Activated CD4-positive, alpha-beta T cell treated with anti-CD3 and anti-CD28 coated beads, Interleukin-2, amount 50 U/mL, for 24 hours (primary cell): ENCODE results near the gene PDE5A.

Source experiments
- DNase-seq, 2 donors: peaks; one replicate each; pipeline ENCODE4 v3.0.0-alpha.2; 2020; ENCODE audit warnings: low read depth in 1 of 2, low spot score in 1 of 2

Gene PDE5A

DNA sequence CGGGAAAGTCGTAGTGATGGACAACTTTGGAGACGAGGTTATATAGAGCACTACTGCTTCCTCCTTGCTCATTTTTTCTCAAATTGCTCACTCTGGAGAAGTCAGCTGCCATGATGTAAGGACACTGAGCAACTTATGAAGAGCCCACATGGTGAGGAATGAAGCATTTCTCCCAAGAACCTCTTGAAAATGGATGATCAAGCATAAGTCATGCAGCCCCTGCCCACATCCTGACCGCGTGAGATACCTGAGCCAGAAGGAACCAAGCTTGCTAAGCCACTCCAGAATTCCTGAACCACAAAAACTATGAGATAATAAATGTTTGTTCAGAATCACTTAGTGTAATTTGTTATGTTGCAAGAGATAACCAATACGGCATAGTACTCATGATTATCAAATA is 42.8 kb downstream of the PDE5A start:
- no peak for DNase-seq

GRCh38 chr4:119581190-119581873 is 47.3 kb downstream of the PDE5A start:
- no peak for DNase-seq

DNA sequence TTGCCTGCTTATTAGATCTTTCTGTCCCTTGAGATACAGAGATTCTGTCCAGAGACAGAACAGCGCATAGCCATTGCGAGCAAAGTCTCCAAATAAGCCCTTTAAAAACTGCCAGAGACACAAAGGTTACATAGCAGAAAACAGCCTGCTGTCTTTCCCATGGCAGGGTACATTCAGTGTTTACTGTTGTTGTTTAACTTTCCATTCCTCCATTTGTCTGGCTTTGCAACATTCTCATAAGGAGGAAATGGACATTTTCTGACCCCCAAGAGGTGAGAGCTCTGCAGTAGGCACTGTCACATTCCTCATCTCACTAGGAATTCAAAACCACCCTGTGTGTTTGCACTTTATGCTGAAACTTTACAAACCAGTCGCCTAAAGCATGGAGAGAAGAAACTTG is 48.3 kb downstream of the PDE5A start:
- no peak for DNase-seq

GRCh38 chr4:119579823-119580222 is 48.8 kb downstream of the PDE5A start:
- DNase-seq = no peak

GRCh38 chr4:119570401-119570800 is 58.2 kb downstream of the PDE5A start:
- DNase-seq = no peak

DNA sequence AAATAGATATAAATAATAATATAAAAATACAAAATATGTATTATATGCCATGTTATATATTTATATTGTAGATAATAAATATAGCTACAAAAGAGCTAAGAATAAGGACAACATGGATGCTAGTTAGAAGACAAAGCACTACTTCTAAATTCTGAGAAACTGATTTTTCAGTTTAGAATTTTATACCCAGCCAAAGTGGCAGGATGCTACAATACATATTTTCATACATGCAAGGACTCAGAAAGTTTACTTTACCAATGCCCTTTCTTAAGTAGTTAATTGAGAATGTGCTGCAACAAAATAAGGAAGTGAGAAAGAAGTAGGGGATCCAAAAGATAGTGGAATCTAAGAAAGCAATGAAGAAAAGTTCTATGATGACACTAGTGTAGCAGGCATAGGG is 64.5 kb downstream of the PDE5A start:
- no peak for DNase-seq

DNA sequence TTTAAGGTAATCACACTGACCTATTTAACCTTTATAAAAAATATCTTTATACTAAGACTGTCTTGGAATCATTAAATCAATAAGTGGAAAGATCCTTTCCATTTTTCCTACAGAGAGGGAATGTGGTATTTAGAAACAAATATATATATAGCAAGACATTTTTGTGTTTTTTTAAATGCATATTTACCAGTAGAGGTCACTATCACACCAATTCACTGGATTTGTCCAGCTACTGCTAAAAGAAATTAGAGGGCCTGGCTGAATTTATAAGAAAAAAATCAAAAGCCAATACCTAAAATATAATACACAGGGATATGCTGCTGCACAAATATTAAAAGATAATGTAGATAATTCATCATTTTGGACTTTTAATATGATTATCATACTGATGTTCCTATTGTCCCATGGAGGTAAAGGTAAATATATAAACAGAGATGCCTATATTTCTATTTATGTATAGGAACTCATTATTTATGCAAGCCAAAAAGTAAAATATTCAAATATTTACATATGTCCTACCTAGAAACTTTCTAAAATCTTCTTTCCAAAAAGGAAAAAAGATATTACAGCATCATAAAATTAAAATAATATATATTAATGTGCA is 69.5 kb downstream of the PDE5A start:
- no peak for DNase-seq

DNA sequence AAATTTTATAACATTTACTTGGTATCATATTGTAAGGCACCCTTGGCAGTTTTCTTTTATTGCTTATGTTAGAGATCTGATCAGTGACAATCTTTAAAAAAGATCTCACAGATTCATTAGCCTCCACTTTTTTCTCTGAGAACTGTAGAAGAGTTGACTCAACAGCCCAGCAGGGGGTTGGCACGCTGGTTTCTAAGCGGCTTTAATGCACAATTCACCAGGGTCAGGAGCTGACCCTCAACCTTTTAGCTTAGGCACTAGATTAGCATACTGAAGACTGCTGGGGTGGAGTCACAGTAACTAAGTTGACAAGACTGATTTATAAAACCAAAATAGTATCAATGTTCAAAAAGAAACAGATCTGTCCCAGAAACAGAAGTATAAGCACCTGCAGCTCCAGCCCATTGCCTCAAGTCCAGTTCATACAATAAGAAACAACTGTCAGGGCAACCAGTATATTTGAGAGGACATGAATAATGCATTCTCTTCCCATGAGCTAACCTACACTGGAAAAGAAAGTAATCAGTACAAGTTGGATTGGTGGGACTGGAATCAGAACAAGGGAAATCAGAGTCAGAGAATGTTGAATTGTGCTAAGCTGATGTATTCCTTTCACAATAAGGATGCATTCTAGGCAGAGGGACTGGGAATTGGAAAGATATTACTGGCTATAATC is 77.6 kb downstream of the PDE5A start:
- no peak for DNase-seq

DNA sequence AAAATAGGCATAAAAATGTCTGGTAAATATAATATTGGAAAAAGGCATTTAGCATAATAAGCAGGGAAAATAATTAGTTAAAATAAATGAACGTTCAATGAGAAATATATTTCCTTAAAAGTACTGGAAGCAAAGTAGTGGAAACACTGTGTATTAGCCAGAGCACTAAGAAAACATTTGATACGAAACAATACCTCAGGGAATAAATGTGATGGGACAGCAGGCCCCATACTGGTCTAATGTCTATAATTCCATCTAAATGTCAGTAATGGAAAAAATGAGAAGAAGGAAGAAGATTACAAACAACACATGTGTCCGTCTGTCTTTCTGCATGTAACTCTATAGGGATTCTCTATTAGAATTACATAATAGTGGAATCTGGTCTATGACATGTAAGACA is 79.0 kb downstream of the PDE5A start:
- no peak for DNase-seq

DNA sequence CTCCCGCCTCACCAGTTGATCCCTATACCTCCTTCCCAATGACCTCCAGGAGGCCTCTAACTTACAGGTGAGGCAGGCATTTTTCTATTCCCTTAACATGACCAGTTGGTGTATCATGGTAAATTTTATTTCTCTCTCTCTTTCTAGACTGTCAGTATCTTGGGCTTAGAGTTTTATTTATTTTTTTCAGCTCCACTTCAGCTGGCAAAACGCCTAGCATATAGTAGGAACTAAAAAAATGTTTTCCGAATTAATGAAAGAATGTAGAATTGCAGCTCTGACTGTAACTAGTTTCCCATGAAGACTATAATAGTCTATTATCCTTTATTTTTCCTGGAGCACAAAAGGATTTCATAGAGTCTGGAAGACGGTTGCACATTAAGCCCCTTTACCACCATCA is 84.8 kb downstream of the PDE5A start:
- DNase-seq = no peak

- no peak for DNase-seq
These were observed 85.4 kb downstream of the PDE5A start for GRCh38 chr4:119543187-119543586.

GRCh38 chr4:119540249-119540648 is 88.4 kb downstream of the PDE5A start:
- DNase-seq = no peak

DNA sequence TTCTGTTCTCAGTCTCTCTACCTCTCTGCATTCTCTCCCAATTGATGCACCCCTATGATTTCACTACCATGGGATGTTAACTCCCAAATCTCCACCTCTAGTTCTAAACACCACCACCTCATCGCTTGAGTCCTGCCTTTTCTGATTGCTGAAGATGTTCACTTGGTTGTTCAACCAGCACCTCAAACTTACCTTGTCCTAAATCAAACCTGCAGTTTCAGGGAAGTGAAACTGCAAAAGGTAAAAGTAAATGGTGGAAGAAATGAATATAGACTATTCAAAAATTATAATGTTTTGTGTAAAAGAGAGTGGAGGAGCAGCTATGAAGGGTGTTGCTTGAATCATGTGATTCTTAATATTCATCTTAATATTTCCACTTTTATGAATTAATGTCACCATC is 91.0 kb downstream of the PDE5A start:
- no peak for DNase-seq

- no peak for DNase-seq
These were observed 91.8 kb downstream of the PDE5A start for GRCh38 chr4:119536572-119537528.

- DNase-seq = no peak
These were observed 96.3 kb downstream of the PDE5A start for GRCh38 chr4:119532319-119532718.

DNA sequence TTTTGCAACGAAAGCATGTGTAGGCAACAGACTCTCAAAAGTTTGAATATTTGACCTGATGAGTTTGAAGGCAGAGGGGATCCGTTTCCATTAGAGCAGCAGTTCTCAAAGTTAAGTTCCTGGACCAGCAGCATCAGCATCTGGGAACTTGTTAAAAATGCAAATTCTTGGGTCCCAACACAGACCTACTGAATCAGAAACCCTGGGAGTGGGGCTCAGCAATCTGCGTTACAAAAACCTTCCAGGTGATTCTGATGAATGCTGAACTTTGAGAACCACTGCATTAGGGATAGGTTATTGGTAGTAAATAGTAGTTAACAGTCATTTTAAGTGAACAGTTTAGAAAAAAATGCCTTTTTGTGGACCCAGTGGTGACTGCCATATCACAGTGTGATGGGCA is 98.8 kb downstream of the PDE5A start:
- DNase-seq = no peak

GRCh38 chr4:119526786-119527550 is 101.6 kb downstream of the PDE5A start:
- DNase-seq = no peak

DNA sequence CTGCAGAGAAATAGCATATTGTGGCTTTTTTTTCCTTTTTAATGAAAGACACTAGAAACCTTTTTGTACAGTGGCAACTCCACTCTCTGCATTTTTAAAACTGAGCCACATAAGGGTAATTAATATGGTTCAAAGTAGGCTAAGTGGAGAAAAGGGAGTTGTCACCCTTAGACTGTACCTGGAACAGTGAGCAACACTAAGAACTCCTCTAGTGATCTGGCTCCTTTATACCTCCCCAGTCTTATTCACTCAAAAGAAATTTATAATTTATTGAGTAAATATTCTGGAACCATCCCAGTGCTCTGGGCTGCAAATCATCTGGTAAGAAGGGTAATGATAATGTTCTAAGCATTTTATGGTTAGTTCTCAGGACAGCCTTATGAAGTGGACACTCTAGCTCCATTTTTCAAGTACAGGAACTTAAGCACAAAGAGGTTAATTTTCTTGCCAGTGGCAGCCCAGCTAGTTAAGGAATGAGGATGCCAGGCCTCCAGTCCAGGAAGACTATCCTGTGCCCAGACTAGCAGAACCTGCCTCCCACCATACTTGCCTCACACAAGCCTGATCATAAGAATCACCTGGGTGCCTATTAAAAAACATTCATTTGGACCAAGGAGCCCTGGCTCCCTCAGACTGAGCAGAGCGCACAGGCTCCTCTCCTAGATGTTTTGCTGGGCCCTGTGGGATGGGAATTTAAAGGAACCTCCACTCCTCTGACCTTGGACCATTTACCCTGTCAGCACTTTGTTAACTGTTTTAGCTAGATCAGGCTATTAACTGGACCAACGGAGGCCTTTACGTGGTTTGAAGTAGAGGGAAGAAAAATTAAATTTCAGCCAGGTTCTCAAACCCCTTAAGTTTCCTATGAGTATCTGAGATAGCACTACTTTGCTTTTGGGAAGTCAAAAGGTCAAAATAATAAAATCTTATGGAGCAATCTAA is 102.6 kb downstream of the PDE5A start:
- no peak for DNase-seq

- no peak for DNase-seq
These were observed 103.4 kb downstream of the PDE5A start for GRCh38 chr4:119525005-119525749.
